ENCODE results near the gene HTR3E.
"Not testable (repeated sequence)": the region's sequence is repeated elsewhere in the genome, so short reads cannot be mapped to it uniquely, and the experiment has no call there.

Gene HTR3E, protein sequence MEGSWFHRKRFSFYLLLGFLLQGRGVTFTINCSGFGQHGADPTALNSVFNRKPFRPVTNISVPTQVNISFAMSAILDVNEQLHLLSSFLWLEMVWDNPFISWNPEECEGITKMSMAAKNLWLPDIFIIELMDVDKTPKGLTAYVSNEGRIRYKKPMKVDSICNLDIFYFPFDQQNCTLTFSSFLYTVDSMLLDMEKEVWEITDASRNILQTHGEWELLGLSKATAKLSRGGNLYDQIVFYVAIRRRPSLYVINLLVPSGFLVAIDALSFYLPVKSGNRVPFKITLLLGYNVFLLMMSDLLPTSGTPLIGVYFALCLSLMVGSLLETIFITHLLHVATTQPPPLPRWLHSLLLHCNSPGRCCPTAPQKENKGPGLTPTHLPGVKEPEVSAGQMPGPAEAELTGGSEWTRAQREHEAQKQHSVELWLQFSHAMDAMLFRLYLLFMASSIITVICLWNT

DNA sequence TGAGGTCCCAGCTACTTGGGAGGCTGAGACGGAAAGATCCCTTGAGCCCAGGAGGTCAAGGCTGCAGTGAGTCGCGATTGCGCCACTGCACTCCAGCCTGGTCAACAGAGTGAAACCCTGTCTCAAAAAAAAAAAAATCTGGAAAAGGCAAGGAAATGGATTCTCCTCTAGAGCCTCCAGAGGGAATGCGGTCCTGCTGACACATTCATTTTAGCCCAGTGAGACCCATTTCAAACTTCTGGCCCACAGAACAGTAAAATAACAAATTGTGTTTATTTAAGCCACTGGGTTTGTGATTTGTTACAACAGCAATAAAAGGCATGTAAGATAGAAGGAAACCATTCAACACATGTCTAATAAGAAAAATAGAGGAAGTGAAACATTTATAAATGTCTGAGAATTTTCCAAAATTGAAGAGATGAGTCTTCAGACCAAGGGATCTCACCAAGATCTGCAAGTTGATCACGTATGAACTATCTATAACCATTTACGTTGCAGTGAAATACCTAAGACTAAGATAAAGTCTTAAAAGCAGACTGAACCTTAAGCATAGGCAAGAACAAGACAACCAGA lies at the start of gene HTR3E:
TSS of gene HTR3E (plus strand) at position 254 of the 573 bp plus-strand sequence. CDS start 466 bp downstream, outside the sequence.
- no peak for DNase-seq (ENCODE audit: low read depth, low spot score)

DNA sequence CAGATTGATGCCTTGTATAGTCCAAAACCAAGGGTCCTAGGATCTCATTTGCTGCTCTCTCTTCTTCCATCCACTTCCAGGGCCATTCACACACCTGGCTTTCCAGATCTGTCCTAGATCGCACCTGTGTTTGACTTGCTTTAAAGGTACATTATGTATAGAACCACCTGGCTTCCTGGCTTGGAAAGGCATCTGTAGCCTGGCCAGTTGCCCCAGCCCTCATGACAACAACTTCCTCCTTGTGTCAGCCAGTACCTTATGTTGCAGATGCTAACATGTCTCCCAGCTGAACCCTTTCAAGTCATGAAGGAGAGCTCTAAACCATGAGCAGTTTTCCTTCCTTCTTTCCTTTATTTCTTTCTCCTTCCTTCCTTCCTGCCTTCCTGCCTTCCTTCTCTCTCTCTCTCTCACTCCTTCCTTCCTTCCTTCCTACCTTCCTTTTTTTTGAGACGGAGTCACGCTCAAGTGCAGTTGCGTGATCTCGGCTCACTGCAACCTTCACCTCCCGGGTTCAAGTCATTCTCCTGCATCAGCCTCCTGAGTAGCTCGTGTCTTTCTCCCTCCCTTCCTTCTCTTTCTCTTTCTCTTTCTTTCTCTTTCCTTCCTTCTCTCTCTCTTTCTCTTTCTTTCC lies 46.5 kb upstream of the HTR3E start:
- H3K27ac ChIP-seq: no peak overlapping the region
- DNase-seq (ENCODE audit: low read depth, low spot score): no peak

More for the DNA sequence above, at the start of gene HTR3E:
- H3K27ac ChIP-seq: no peak within 1 kb of the TSS

DNA sequence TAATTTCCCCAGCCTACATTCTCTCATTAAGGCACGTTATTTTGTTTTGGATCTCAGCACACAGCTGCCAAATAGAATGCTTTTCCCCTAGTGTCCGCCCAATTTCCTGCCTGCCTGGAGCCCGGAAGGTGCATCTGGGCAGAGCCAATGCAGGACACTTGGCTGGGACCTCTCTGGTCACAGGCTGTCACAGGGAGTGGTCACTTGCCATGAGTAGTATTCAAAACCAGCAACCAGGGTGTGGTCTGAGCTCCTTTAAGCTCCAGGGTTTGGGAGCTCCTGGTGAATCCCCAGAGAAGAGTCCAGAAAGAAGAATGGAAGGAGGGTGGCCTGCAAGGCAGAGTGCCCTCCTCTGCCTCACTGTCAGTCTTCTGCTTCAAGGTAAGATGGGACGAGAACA lies 44.1 kb upstream of the HTR3E start, which contains the start of gene HTR3C:
TSS of gene HTR3C (plus strand) at position 281 of the 400 bp plus-strand sequence. CDS start at position 315, 34 bp downstream.
- no peak for DNase-seq (ENCODE audit: low read depth, low spot score)
- no peak within 1 kb of the TSS for H3K27ac ChIP-seq

DNA sequence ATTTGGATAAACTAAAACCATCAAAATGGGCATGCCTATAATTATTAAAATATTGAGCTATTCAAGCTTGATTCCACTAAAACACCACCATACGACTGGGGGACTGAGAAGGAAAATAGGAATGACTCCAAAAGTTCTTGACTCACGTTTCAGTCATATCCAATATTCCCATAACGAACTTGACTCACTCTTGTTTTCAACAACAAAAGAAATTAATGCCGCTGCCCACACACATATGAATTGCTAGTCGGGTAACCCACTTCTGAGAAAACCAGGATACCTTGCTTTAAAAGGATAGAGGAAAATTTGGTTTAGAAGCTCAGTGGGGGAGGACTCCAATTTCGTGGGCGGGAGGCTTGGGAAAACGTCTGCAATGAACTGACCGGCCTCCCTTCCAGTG lies 38.8 kb upstream of the HTR3E start:
- no peak for DNase-seq (ENCODE audit: low read depth, low spot score)

DNA sequence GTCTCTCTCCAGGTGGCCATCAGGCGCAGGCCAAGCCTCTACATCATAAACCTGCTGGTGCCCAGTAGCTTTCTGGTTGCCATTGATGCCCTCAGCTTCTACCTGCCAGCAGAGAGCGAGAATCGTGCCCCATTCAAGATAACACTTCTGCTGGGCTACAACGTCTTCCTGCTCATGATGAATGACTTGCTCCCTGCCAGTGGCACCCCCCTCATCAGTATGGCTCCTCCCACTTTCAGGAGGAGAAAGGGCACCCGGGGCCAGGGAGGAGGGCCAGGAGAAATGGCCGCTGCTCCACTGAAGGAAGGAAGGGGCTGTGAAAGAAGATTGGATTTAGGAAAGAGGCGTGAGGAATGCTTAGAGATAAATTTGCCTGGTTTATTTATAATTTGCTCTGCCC lies 37.4 kb upstream of the HTR3E start:
- DNase-seq (ENCODE audit: low read depth, low spot score): no peak
- H3K27ac ChIP-seq: no peak overlapping the region

More for the DNA sequence above, 38.8 kb upstream of the HTR3E start:
- H3K27ac ChIP-seq: no peak overlapping the region

DNA sequence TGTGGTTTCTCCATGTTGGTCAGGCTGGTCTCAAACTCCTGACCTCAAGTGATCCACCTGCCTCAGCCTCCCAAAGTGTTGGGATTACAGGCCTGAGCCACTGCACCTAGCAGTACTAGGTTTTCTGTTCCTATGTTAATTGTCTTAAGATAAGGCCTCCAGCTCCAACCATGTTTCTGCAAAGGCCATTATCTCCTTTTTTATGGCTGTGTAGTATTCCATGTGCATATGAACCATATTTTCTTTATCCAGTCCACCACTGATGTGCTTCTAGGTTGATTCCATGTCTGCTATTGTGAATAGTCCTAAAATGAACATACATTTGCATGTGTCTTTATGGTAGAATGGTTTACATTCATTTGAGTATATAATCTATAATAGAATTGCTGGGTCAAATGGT lies 34.2 kb upstream of the HTR3E start:
- no peak overlapping the region for H3K27ac ChIP-seq
- DNase-seq (ENCODE audit: low read depth, low spot score): no peak

DNA sequence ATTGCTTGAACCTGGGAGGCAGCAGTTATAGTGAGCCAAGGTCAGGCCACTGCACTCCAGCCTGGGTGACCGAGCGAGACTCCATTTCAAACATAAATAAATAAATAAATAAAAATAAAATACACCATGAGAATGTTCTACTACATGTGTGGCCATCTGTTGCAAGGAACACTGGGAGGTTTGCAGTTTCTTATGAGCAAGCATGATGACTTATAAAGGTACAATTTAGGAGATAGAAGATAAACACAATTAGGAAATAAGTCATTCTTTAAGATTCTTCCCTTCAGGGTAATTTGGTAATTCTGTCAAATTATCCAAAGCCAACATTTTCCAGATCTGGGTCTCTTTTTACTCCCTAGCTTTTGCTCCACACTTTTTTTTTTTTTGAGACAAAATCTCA lies 30.7 kb upstream of the HTR3E start:
- no peak for DNase-seq (ENCODE audit: low read depth, low spot score)
- no peak overlapping the region for H3K27ac ChIP-seq

DNA sequence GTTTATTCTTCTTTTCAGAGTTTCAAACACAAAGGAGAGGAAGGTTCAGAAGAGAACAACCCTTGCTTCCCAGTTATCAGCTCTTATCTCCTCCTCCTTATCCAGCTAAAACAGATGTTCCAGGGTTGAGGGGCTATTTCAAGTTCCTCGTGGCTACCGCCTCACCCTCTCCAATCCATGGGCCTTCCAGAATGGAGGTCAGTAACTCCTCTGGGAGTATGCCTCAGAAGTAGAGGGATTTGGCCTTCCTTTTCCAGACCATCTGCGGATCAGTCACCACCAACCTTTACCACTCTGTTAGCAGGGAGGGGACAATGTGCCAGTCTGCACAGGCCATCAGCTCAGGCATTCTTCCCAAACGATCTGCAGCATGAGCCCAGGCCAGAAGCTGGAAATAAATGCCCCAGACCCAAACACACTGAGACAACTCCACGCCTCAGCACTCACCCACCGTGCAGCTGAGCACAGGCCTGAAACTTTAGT lies 29.2 kb upstream of the HTR3E start:
- no peak overlapping the region for H3K27ac ChIP-seq
- DNase-seq (ENCODE audit: low read depth, low spot score): no peak

DNA sequence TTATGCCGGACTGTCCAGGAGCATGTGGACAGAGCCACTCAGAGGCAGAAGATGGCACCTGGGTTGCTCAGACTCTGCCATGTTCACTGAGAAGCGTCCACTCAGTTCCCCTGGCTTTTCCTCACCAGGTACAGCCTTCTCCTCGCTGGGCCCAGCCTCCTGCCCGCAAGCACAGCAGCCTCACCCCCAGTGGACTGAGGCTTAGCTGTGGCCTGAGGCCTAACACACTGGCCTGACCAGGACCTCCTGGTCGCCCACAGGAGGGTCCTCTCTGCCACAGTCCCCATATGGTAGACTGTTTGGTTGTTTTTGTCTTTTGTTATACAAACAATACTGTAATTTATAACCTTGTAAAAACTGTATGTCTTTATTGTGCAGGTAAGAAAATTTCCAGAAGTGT lies 28.5 kb upstream of the HTR3E start:
- DNase-seq (ENCODE audit: low read depth, low spot score): no peak

DNA sequence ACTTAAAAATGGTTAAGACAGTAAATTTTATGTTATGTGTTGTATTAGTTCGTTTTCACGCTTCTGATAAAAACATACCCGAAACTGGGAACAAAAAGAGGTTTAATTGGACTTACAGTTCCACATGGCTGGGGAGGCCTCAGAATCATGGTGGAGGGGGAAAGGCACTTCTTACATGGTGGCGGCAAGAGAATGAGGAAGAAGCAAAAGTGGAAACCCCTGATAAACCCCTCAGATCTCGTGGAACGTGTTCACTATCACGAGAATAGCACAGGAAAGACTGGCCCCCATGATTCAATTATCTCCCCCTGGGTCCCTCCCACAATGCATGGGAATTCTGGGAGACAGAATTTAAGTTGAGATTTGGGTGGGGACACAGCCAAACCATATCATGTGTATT lies 25.7 kb upstream of the HTR3E start:
- H3K27ac ChIP-seq; DNase-seq (ENCODE audit: low read depth, low spot score): not testable (repeated sequence)

More for the DNA sequence above, 28.5 kb upstream of the HTR3E start:
- H3K27ac ChIP-seq: no peak overlapping the region

DNA sequence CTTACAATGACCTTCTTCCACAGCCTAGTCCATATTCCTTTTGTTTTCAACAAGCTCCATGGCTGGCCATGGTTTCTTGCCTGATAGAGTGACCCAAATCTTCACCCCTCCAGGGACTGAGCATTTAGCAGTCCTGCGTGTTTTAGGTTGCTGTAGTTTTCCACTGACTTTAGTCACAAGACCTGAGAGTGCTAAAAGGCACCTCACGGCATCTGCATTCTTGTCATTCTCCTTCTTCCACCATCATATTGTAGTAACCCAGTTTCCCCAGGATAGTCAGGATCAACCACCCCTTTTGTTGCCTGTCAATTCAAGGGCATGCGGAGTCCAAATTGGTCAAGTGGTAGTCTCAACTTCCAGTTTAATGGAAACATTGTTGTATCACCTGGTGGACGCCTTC lies 23.2 kb upstream of the HTR3E start:
- no peak for DNase-seq (ENCODE audit: low read depth, low spot score)
- H3K27ac ChIP-seq: no peak overlapping the region

DNA sequence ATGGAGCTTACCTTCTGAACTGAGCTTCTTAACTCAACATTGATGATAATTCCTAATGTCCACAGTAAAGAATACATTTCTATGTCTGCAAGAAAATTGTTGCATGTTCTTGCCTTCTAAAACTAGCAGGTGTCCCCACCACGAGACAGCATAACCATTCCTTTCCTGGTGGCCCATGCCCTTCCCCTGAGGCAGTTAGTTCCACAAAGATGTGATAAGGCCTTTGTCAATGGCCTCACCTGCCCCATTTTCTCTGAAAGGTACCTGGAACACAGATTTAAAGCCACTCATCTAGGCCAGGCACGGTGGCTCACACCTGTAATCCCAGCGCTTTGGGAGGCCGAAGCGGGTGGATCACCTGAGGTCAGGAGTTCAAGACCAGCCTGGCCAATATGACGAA lies 21.0 kb upstream of the HTR3E start:
- H3K27ac ChIP-seq: no peak overlapping the region
- DNase-seq (ENCODE audit: low read depth, low spot score): no peak

DNA sequence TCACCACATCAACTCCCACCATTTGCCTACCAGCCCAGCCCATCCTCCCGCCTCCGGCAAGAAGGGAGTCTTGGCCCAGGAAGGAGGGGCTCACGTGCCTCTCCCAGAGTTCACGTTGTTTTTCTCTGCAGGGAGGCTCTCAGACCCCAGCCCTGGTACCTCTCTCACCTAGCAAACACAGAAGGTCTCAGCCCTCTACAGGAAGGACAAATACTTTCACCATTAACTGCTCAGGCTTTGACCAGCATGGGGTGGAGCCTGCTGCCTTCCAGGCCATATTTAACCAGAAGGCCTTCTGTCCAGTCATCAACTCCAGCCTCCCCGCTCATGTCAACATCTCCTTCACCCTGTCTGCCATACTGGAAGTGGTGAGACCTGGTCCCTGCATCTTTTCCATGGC lies 19.0 kb upstream of the HTR3E start:
- DNase-seq (ENCODE audit: low read depth, low spot score): no peak
- H3K27ac ChIP-seq: no peak overlapping the region

DNA sequence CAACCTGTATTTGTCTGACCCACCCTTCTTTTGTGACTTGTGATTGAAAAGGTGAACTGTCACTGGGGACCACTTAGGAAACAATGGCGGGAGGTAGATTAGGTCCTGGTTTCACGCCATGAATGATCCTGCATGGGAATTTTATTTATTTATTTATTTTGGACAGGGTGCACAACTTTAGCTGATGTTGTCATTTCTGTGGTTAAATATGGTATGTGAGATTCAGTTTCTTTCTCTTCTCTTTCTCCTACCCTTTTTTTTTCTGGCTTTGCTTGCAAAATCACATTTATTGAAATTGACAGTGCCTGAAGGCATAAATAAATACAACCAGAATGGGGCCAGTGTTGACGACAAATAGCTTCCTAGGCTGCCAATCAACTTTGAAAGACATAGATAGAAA lies 18.0 kb upstream of the HTR3E start:
- no peak for DNase-seq (ENCODE audit: low read depth, low spot score)

DNA sequence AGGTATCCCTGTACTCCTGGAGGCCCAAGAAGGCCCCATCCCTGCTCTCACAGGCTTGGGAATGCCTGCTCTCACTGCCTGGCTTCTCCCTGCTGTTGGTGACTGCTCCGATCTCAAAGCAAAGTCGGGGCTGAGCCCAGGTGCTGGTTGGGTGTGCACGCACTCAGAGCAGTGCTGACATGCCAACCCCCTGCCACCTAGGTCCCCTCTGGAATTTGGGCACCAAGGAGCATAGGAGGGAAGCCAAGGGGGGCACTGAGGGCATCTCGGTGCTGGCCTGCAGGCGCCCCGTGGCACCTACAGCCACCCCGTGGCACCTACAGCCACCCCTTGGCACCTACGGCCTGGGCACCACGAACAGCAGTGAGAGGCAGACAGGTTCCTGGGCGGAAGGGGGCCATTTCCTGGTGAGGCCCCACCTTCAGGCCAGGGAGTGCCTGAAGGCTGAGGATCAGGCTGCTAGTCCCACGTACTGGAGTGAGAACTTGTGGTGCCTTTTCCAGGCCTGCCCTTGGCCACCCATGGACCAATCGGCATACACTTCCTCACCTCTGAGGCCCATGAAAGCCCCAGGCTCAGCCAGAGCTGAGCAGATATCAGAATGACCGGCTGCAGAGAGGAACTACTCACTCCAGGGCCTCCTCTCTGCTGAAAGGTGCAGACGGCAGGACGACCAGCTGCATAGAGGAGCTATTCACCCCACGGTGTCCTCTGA lies 15.6 kb upstream of the HTR3E start:
- no peak overlapping the region for H3K27ac ChIP-seq
- no peak for DNase-seq (ENCODE audit: low read depth, low spot score)

More for the DNA sequence above, 18.0 kb upstream of the HTR3E start:
- H3K27ac ChIP-seq: no peak overlapping the region

DNA sequence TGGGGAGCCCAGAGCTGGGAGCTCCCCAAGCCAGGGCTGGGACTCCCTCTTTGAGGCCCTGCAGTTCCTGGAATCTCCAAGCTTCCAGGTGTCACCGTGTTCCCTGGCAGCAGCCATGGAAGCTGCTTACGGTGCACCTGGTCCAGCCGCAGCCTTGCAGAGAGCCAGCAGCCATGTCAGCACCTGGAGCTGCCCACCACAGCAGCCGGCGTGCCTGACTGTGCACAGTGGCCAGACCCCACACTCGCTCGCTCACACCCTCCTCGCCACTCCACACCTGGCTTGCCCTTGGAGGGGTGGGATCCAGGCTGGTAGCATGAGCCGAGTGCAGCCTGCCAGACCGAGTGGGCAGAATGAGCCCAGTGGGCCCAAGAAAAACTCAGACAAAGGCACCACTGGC lies 14.8 kb upstream of the HTR3E start:
- H3K27ac ChIP-seq: no peak overlapping the region
- DNase-seq (ENCODE audit: low read depth, low spot score): no peak

DNA sequence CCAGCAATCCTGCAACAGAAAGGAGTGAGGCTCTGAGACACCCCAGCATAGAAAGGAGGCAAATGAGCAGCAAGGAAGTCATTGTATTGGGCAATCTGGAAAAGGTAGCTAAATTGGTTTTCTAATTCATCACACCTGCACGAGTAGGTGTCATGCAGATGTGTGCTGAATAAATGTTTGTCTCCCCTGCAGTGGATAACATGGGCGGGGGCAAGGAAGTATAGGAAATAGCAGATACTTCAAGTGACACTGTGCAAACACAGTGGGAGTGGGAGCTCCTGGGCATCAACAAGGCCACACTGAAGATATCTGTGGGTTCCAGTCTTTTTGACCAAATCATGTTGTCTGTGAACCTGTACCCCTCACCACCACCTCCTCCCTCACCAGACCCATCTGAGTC lies 14.4 kb upstream of the HTR3E start:
- no peak overlapping the region for H3K27ac ChIP-seq
- no peak for DNase-seq (ENCODE audit: low read depth, low spot score)

DNA sequence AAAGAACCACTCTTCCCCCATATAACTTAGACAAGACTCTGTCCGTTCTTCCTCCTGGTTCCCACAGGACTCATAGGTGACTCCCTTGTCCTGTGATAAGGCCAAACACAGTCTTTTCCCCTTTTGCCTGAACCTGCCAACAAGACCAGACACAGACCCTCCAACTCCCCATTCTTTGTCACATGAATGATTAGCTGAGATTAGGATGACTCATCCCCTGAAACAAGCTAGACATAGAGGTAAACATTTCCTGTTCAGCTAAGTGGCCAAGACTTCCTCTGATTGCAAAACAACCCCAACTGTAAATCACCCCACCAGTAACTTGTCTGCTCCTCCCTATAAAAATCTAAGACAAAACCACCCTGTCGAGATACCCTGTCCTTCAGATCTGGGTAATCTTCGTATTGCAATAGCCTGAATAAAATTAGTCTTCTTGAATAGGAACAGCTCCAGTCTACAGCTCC lies 11.4 kb upstream of the HTR3E start:
- peak overlapping the region; percentile 64 for H3K27ac ChIP-seq
- peak; percentile 92 for DNase-seq (ENCODE audit: low read depth, low spot score)

DNA sequence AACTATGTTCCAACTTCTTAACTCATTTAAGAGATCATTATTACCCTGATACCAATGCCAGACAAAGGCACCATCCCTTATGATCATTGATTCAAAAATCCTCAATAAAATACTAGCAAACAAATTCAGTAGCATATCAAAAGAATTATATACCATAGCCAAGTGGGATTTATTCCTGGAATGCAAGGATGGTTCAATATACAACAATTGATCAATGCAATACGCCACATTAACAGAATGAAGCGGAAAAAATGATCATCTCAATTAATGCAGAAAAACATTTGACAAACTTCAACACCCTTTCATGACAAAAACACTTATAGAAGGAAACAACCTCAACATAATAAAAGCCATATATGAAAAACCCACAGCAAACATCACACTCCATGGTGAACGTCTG lies 4.7 kb upstream of the HTR3E start:
- no peak overlapping the region for H3K27ac ChIP-seq
- no peak for DNase-seq (ENCODE audit: low read depth, low spot score)

DNA sequence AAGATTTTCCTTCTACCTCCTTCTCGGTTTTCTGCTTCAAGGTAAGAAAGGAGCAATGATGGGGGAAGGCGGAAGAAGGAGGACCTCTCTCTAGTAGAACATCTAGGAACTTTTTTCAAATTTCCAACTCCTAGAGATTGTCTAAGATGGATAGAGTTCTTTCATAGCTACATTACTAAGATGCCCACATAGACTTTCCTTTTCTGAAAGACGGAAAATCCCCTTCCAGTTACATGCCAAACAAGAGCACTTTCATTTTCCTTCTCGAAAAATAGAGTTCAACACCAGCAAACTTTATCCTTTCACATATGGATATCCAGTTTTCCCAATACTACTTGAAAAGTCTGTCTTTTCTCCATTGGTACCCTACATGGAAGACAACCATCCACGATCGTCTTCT lies 692 bp downstream of the HTR3E start:
- no peak overlapping the region for H3K27ac ChIP-seq
- no peak for DNase-seq (ENCODE audit: low read depth, low spot score)
